GM06990 (cell line): ENCODE data around the gene SH3BP5L.

Source experiments
- DNase-seq: peaks from one replicate; pipeline ENCODE4 v3.0.0-alpha.2; 2011; ENCODE audit not compliant: insufficient read length; ENCODE audit errors: extremely low read depth
- H3K27me3 ChIP-seq: replicated peaks from 2 replicates; pipeline ENCODE4 v1.6.0; 2011; ENCODE audit warnings: low read length; ENCODE audit not compliant: control insufficient read depth, insufficient read depth
- H3K36me3 ChIP-seq: 2 replicates; pipeline ENCODE4 v1.5.1; 2011; ENCODE audit warnings: low read length; ENCODE audit not compliant: control insufficient read depth, insufficient read depth
- H3K4me3 ChIP-seq: replicated peaks from 2 replicates; pipeline ENCODE4 v1.5.1; 2011; ENCODE audit warnings: low read depth, mild to moderate bottlenecking, control low read depth, low read length
- TF ChIP-seq, protein P1 (sequence below): IDR thresholded peaks from 2 replicates; pipeline ENCODE4 v1.5.1; 2011; ENCODE audit warnings: low read length, control low read depth, mild to moderate bottlenecking, inconsistent platforms; ENCODE audit not compliant: insufficient read depth, poor library complexity, severe bottlenecking

Gene SH3BP5L

DNA sequence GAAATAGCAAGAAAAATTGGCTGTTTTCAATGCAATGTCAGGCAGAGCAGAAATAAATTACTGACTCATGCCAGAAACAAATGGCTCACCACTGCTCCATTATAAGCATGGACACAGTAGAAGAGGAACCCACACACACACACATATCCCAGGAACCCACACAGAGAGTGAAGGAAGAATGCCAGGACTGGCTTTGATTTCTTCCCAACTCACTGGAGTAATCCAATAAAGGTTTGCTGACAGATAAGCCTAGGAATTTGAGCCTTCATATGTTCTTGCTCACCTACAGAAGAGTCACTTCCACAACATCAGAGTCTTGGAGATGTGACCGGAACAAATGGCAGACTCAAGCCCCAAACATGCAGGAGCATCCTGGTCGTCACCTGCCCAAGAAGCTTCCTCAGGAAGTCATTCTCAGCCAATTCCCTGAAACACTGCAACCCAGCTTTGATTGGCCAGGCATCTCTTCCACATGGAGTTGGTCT is 2.2 kb downstream of the SH3BP5L start:
- DNase-seq = no peak
- peaks cover 7% of the 10 kb centered on the region; the same call in 1 of the 2 replicates for H3K36me3 ChIP-seq
- TF ChIP-seq, protein P1, sequence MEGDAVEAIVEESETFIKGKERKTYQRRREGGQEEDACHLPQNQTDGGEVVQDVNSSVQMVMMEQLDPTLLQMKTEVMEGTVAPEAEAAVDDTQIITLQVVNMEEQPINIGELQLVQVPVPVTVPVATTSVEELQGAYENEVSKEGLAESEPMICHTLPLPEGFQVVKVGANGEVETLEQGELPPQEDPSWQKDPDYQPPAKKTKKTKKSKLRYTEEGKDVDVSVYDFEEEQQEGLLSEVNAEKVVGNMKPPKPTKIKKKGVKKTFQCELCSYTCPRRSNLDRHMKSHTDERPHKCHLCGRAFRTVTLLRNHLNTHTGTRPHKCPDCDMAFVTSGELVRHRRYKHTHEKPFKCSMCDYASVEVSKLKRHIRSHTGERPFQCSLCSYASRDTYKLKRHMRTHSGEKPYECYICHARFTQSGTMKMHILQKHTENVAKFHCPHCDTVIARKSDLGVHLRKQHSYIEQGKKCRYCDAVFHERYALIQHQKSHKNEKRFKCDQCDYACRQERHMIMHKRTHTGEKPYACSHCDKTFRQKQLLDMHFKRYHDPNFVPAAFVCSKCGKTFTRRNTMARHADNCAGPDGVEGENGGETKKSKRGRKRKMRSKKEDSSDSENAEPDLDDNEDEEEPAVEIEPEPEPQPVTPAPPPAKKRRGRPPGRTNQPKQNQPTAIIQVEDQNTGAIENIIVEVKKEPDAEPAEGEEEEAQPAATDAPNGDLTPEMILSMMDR = no peak
- H3K4me3 ChIP-seq = no peak overlapping the region
- no peaks in the 10 kb centered on the region for H3K27me3 ChIP-seq

DNA sequence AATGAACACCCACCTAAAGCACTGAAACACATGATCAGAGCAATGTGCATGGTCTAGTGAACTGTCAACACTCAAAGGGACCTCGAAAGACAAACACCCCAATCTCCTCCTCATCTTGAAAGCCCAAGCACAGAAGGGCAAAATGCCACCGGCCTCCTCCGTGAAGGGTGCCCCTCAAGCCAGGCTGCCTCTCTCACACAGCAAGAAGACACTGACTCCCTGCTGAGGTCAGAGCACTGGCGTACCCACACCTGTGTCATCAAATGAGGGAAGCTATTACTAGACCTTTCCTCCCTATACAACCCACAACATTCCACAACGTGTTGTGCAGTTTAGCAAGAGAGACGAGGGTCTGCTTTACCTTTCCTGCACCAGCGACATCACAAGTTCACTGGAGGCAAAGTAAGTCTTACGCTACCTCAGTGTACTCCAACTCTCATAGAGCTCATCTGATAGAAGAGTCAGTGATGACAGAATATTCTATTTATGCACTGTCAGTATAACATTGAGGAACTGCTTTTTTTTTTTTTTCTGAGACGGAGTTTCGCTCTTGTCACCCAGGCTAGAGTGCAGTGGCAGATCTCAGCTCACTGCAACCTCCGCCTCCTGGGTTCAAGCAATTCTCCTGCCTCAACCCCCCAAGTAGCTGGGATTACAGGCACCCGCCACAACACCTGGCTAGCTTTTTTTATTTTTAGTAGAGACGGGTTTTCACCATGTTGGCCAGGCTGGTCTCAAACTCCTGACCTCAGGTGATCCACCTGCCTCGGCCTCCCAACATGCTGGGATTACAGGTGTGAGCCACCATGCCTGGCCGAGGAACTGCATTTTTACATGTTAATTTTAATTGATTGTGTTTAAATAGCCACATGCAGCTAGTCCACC is 3.3 kb downstream of the SH3BP5L start:
- no peaks in the 10 kb centered on the region for H3K27me3 ChIP-seq
- peaks cover 7% of the 10 kb centered on the region; the same call in 1 of the 2 replicates for H3K36me3 ChIP-seq
- DNase-seq = no peak
- 0 out of 2 replicates have a peak overlapping the region, but pooled peaks have one; percentile 1 for H3K4me3 ChIP-seq
- TF ChIP-seq, protein P1 = no peak

DNA sequence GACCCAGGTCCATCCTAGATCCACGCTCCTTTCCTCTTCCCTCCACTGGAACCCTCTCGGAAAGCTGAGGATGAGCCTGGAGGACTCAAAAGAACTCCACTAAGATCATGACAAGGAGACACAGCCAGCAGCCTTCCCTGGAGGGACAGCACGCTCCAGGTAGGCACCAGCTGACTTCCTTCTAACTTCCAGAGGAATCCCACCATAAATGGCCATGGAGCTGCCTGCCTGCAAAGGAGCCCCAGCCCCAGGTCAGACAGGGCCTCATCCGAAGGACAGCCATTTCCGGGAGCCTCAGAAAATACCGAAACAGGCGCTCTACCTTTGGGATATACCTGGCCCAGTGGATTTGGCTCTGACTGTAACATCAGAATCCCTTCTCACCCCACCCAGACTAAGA is 4.1 kb downstream of the SH3BP5L start:
- Histone ChIP-seq H3K36me3 (peaks cover 12% of the 10 kb centered on the region; the same call in 1 of the 2 replicates), H3K4me3 (no peak overlapping the region), H3K27me3 (no peaks in the 10 kb centered on the region)
- TF ChIP-seq, protein P1 = no peak
- no peak for DNase-seq

DNA sequence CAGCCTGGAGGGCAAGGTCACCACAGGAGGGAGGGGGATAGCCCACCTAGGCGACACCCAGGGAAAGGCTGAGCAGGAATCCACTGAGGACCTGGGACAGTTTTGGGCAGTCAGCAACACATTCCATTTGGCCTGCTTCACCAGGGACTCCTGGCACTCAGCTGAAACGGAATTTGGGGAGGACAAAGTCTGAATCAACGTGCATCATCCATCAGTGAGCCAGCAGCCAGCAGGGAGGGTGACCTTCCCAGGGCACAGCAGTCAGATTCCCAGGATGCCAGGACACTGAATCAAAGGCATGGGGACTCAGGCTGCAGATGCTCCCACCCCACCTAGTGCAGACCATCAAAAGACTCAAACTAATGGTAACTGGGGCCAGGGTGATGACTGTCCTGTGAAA is 4.6 kb downstream of the SH3BP5L start:
- TF ChIP-seq, protein P1 = no peak
- Histone ChIP-seq H3K36me3 (peaks cover 16% of the 10 kb centered on the region; the same call in 1 of the 2 replicates), H3K27me3 (no peaks in the 10 kb centered on the region), H3K4me3 (no peak overlapping the region)
- no peak for DNase-seq

DNA sequence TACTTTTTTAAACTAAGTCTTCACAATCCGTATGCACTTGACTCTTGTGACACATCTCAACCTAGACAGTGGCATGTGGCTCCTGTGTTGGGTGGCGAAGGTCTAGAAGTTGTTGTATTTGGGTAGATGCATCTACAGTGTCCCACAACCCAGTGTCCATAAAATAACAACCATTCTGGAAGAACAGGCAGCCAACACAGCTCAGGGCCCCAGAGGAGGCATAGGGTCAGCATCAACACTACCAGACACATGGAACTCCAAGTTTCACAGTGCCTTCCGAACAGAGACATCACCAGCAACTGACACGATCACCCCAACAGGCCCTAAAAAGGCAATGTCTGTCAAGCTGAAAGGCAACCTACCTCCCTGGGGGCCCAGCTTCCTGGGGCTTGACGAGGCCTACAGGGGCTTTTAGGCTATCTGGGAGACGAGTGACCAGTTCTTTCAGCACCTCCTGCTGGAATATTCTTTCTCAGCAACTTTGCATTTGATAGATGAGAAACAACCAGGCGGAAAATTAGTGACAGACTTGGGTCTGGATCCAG is 5.6 kb downstream of the SH3BP5L start:
- Histone ChIP-seq H3K27me3 (no peaks in the 10 kb centered on the region), H3K36me3 (peaks cover 19% of the 10 kb centered on the region), H3K4me3 (no peak overlapping the region)
- DNase-seq = no peak
- TF ChIP-seq, protein P1 = no peak
